ENCODE data around the gene BOLL.
A peak's percentile ranks its signal among the peaks of the same experiment; 100 is the strongest.
"Not testable (repeated sequence)": the region's sequence is repeated elsewhere in the genome, so short reads cannot be mapped to it uniquely, and the experiment has no call there.

Gene BOLL

GRCh38 chr2:197784956-197785941, at the start of gene BOLL:
Gene BOLL (minus strand): TSS chr2:197785319. CDS start chr2:197781850, 3,469 bp downstream.
- no peak within 1 kb of the TSS for H3K27ac ChIP-seq
- DNase-seq (ENCODE audit: low read depth, low spot score): no peak

GRCh38 chr2:197834771-197835170, 49.7 kb upstream of the BOLL start:
- DNase-seq (ENCODE audit: low read depth, low spot score); H3K27ac ChIP-seq: not testable (repeated sequence)

- no peak overlapping the region for H3K27ac ChIP-seq
- DNase-seq (ENCODE audit: low read depth, low spot score): no peak
Observed at GRCh38 chr2:197828464-197829135, 43.5 kb upstream of the BOLL start.

GRCh38 chr2:197827618-197828017, 42.5 kb upstream of the BOLL start:
- H3K27ac ChIP-seq: no peak overlapping the region
- no peak for DNase-seq (ENCODE audit: low read depth, low spot score)

GRCh38 chr2:197822333-197822732, 37.2 kb upstream of the BOLL start:
- no peak overlapping the region for H3K27ac ChIP-seq
- DNase-seq (ENCODE audit: low read depth, low spot score): no peak

- DNase-seq (ENCODE audit: low read depth, low spot score): no peak
- no peak overlapping the region for H3K27ac ChIP-seq
Observed at GRCh38 chr2:197821550-197822289, 36.6 kb upstream of the BOLL start.

- no peak overlapping the region for H3K27ac ChIP-seq
Observed at GRCh38 chr2:197814526-197814925, 29.4 kb upstream of the BOLL start.

GRCh38 chr2:197813093-197813787, 28.1 kb upstream of the BOLL start:
- H3K27ac ChIP-seq: no peak overlapping the region
- DNase-seq (ENCODE audit: low read depth, low spot score): no peak

More at GRCh38 chr2:197814526-197814925, 29.4 kb upstream of the BOLL start:
- DNase-seq (ENCODE audit: low read depth, low spot score): no peak

- H3K27ac ChIP-seq: no peak overlapping the region
- no peak for DNase-seq (ENCODE audit: low read depth, low spot score)
Observed at GRCh38 chr2:197810491-197810890, 25.4 kb upstream of the BOLL start.

GRCh38 chr2:197810016-197810415, 24.9 kb upstream of the BOLL start:
- no peak for DNase-seq (ENCODE audit: low read depth, low spot score)
- no peak overlapping the region for H3K27ac ChIP-seq

- no peak for DNase-seq (ENCODE audit: low read depth, low spot score)
- no peak overlapping the region for H3K27ac ChIP-seq
Observed at GRCh38 chr2:197809064-197809463, 23.9 kb upstream of the BOLL start.

GRCh38 chr2:197805715-197806633, 20.9 kb upstream of the BOLL start:
- DNase-seq (ENCODE audit: low read depth, low spot score): no peak
- no peak overlapping the region for H3K27ac ChIP-seq

GRCh38 chr2:197804758-197805714, 19.9 kb upstream of the BOLL start:
- DNase-seq (ENCODE audit: low read depth, low spot score): no peak
- H3K27ac ChIP-seq: no peak overlapping the region

- DNase-seq (ENCODE audit: low read depth, low spot score): peak; percentile 54
- H3K27ac ChIP-seq: no peak within 1 kb of the TSS
Observed at GRCh38 chr2:197804049-197804757, 19.1 kb upstream of the BOLL start, which contains the start of gene PLCL1. Gene PLCL1 (plus strand): TSS chr2:197804593.

GRCh38 chr2:197803033-197803444, 17.9 kb upstream of the BOLL start:
- no peak overlapping the region for H3K27ac ChIP-seq
- no peak for DNase-seq (ENCODE audit: low read depth, low spot score)

GRCh38 chr2:197801033-197801432, 15.9 kb upstream of the BOLL start:
- H3K27ac ChIP-seq: no peak overlapping the region
- DNase-seq (ENCODE audit: low read depth, low spot score): no peak

- no peak for DNase-seq (ENCODE audit: low read depth, low spot score)
- no peak overlapping the region for H3K27ac ChIP-seq
Observed at GRCh38 chr2:197800091-197800490, 15.0 kb upstream of the BOLL start.

Measured in epithelial cell of prostate (primary cell).